Mesendoderm (in vitro differentiated cells): ENCODE measurements around the gene GAS6.

Experiments
- DNase-seq: peaks from one replicate; pipeline ENCODE4 v3.0.0; 2013
- H2AK5ac ChIP-seq: 2 replicates; pipeline ENCODE4 v1.6.1; 2013; ENCODE audit warnings: low read length, inconsistent platforms
- H2BK120ac ChIP-seq: 2 replicates; pipeline ENCODE4 v1.6.1; 2013; ENCODE audit warnings: low read depth, mild to moderate bottlenecking, low read length, moderate library complexity, mixed read lengths
- H2BK15ac ChIP-seq: replicated peaks from 2 replicates; pipeline ENCODE4 v1.6.1; 2013; ENCODE audit warnings: low read depth, mild to moderate bottlenecking, moderate library complexity
- H2BK5ac ChIP-seq: 2 replicates; pipeline ENCODE4 v1.6.1; 2013; ENCODE audit warnings: low read length, inconsistent platforms
- H3K18ac ChIP-seq: 2 replicates; pipeline ENCODE4 v1.6.1; 2013; ENCODE audit warnings: mild to moderate bottlenecking, low read length, mixed read lengths
- H3K23ac ChIP-seq: one replicate; pipeline ENCODE4 v1.6.1; 2013; ENCODE audit warnings: low read length
- H3K27ac ChIP-seq: 2 replicates; pipeline ENCODE4 v1.5.1; 2013; ENCODE audit warnings: low read depth, mild to moderate bottlenecking, inconsistent platforms, low read length, moderate library complexity
- H3K27me3 ChIP-seq: 2 replicates; pipeline ENCODE4 v1.6.1; 2013; ENCODE audit warnings: low read length, control low read depth, mild to moderate bottlenecking, inconsistent platforms; ENCODE audit not compliant: insufficient read depth, poor library complexity
- H3K36me3 ChIP-seq: 2 replicates; pipeline ENCODE4 v1.6.1; 2013; ENCODE audit warnings: low read length, inconsistent platforms; ENCODE audit not compliant: control insufficient read depth, insufficient read depth
- H3K4ac ChIP-seq: one replicate; pipeline ENCODE4 v1.6.1; 2013; ENCODE audit warnings: low read depth, mild to moderate bottlenecking, low read length, moderate library complexity
- H3K4me1 ChIP-seq: 2 replicates; pipeline ENCODE4 v1.6.1; 2013; ENCODE audit warnings: low read depth, low read length, inconsistent platforms; ENCODE audit not compliant: control insufficient read depth
- H3K4me2 ChIP-seq: 2 replicates; pipeline ENCODE4 v1.6.1; 2013; ENCODE audit warnings: low read length
- H3K4me3 ChIP-seq: 2 replicates; pipeline ENCODE4 v1.5.1; 2013; ENCODE audit warnings: mild to moderate bottlenecking, low read length
- H3K56ac ChIP-seq: one replicate; pipeline ENCODE4 v1.6.1; 2013; ENCODE audit warnings: low read length
- H3K79me1 ChIP-seq: 2 replicates; pipeline ENCODE4 v1.6.1; 2013; ENCODE audit warnings: low read length, inconsistent platforms
- H3K79me2 ChIP-seq: 2 replicates; pipeline ENCODE4 v1.6.1; 2013; ENCODE audit warnings: mild to moderate bottlenecking, low read length; ENCODE audit not compliant: control insufficient read depth, insufficient read depth
- H3K9ac ChIP-seq: 2 replicates; pipeline ENCODE4 v1.6.1; 2013; ENCODE audit warnings: low read length, inconsistent platforms
- H4K5ac ChIP-seq: one replicate; pipeline ENCODE4 v1.6.1; 2013; ENCODE audit warnings: low read length
- H4K8ac ChIP-seq: one replicate; pipeline ENCODE4 v1.6.1; 2013; ENCODE audit warnings: low read depth, mild to moderate bottlenecking, control low read depth, low read length, moderate library complexity
- WGBS: extraction: QIAGEN DNeasy Blood & Tissue Kit; methylation state at CpG from one replicate; pipeline ENCODE4 v1.1.7; 2013; ENCODE audit warnings: low lambda C conversion rate, missing lambda C conversion rate; ENCODE audit not compliant: insufficient coverage; ENCODE audit errors: extremely low coverage; 5-methylcytosine and 5-hydroxymethylcytosine counted together

The GAS6 gene

GRCh38 chr13:113820813-113821651, 42.8 kb downstream of the GAS6 start:
- DNase-seq = no peak
- H3K79me1 ChIP-seq = no peaks in the 10 kb centered on the region
- WGBS = no CpG with 5 or more reads among the region's 54 CpGs
- no peak overlapping the region for H2BK120ac ChIP-seq
- no peak overlapping the region for H2BK15ac ChIP-seq
- H3K9ac ChIP-seq = no peak overlapping the region
- no peaks in the 10 kb centered on the region for H3K27me3 ChIP-seq
- H2BK5ac ChIP-seq = no peak overlapping the region
- H3K4me2 ChIP-seq = no peak overlapping the region
- H3K56ac ChIP-seq = no peak overlapping the region
- no peaks in the 10 kb centered on the region for H3K79me2 ChIP-seq
- no peak overlapping the region for H3K4me3 ChIP-seq
- no peak overlapping the region for H3K23ac ChIP-seq
- no peaks in the 10 kb centered on the region for H3K4me1 ChIP-seq
- H3K27ac ChIP-seq = no peak overlapping the region
- no peaks in the 10 kb centered on the region for H3K36me3 ChIP-seq
- H2AK5ac ChIP-seq = no peak overlapping the region
- H3K18ac ChIP-seq = no peak overlapping the region
- H3K4ac ChIP-seq = no peak overlapping the region
- no peak overlapping the region for H4K5ac ChIP-seq
- no peak overlapping the region for H4K8ac ChIP-seq

- Histone ChIP-seq H2BK120ac (no peak overlapping the region), H3K23ac (no peak overlapping the region), H3K4me3 (no peak overlapping the region), H3K36me3 (no peaks in the 10 kb centered on the region), H3K27me3 (no peaks in the 10 kb centered on the region), H3K9ac (no peak overlapping the region), H2BK15ac (no peak overlapping the region), H3K27ac (no peak overlapping the region), H3K79me1 (no peaks in the 10 kb centered on the region), H4K5ac (no peak overlapping the region), H3K4me1 (no peaks in the 10 kb centered on the region), H3K18ac (no peak overlapping the region), H4K8ac (no peak overlapping the region), H3K4ac (no peak overlapping the region), H2BK5ac (no peak overlapping the region), H3K4me2 (no peak overlapping the region), H3K56ac (no peak overlapping the region), H3K79me2 (no peaks in the 10 kb centered on the region), H2AK5ac (no peak overlapping the region)
- DNase-seq = no peak
- no CpG with 5 or more reads among the region's 52 CpGs for WGBS
Measured at GRCh38 chr13:113819731-113820715, 43.9 kb downstream of the GAS6 start.

- Histone ChIP-seq H3K36me3 (no peaks in the 10 kb centered on the region), H3K79me1 (no peaks in the 10 kb centered on the region), H4K5ac (no peak overlapping the region), H3K4me3 (no peak overlapping the region), H3K27ac (no peak overlapping the region), H4K8ac (no peak overlapping the region), H3K79me2 (no peaks in the 10 kb centered on the region), H3K4me1 (no peaks in the 10 kb centered on the region), H2BK120ac (no peak overlapping the region), H2BK5ac (no peak overlapping the region), H3K23ac (no peak overlapping the region), H2BK15ac (no peak overlapping the region), H3K9ac (no peak overlapping the region), H3K18ac (no peak overlapping the region), H2AK5ac (no peak overlapping the region), H3K56ac (no peak overlapping the region), H3K4me2 (no peak overlapping the region), H3K4ac (no peak overlapping the region), H3K27me3 (no peaks in the 10 kb centered on the region)
- WGBS = no CpG with 5 or more reads among the region's 13 CpGs
- no peak for DNase-seq
Measured at GRCh38 chr13:113819341-113819730, 44.5 kb downstream of the GAS6 start.

- DNase-seq = no peak
- Histone ChIP-seq H4K5ac (no peak overlapping the region), H2BK5ac (no peak overlapping the region), H2BK120ac (no peak overlapping the region), H3K4me3 (no peak overlapping the region), H3K27ac (no peak overlapping the region), H3K23ac (no peak overlapping the region), H3K79me1 (no peaks in the 10 kb centered on the region), H3K36me3 (no peaks in the 10 kb centered on the region), H4K8ac (no peak overlapping the region), H3K4ac (no peak overlapping the region), H3K27me3 (no peaks in the 10 kb centered on the region), H3K56ac (no peak overlapping the region), H2BK15ac (no peak overlapping the region), H2AK5ac (no peak overlapping the region), H3K4me1 (no peaks in the 10 kb centered on the region), H3K18ac (no peak overlapping the region), H3K9ac (no peak overlapping the region), H3K79me2 (no peaks in the 10 kb centered on the region), H3K4me2 (no peak overlapping the region)
- no CpG with 5 or more reads among the region's 26 CpGs for WGBS
Measured at GRCh38 chr13:113818700-113819295, 45.1 kb downstream of the GAS6 start.

- no peak overlapping the region for H3K23ac ChIP-seq
- no peak overlapping the region for H3K18ac ChIP-seq
- H2BK15ac ChIP-seq = no peak overlapping the region
- no peaks in the 10 kb centered on the region for H3K79me2 ChIP-seq
- H3K4me2 ChIP-seq = no peak overlapping the region
- H2AK5ac ChIP-seq = no peak overlapping the region
- no peak overlapping the region for H2BK5ac ChIP-seq
- no peaks in the 10 kb centered on the region for H3K27me3 ChIP-seq
- H3K36me3 ChIP-seq = no peaks in the 10 kb centered on the region
- no peak overlapping the region for H3K9ac ChIP-seq
- no peak overlapping the region for H4K5ac ChIP-seq
- WGBS = no CpG with 5 or more reads among the region's 60 CpGs
- H2BK120ac ChIP-seq = no peak overlapping the region
- H3K27ac ChIP-seq = no peak overlapping the region
- H3K4me1 ChIP-seq = no peaks in the 10 kb centered on the region
- H3K79me1 ChIP-seq = no peaks in the 10 kb centered on the region
- H4K8ac ChIP-seq = no peak overlapping the region
- no peak overlapping the region for H3K4me3 ChIP-seq
- no peak for DNase-seq
- H3K56ac ChIP-seq = no peak overlapping the region
- no peak overlapping the region for H3K4ac ChIP-seq
Measured at GRCh38 chr13:113817860-113818691, 45.8 kb downstream of the GAS6 start.
